GM06990 (cell line): ENCODE measurements around the gene ATG7.
A peak's percentile ranks its signal among the peaks of the same experiment; 100 is the strongest.

Experiments
- DNase-seq: peaks from one replicate; pipeline ENCODE4 v3.0.0-alpha.2; 2011; ENCODE audit not compliant: insufficient read length; ENCODE audit errors: extremely low read depth
- H3K27me3 ChIP-seq: replicated peaks from 2 replicates; pipeline ENCODE4 v1.6.0; 2011; ENCODE audit warnings: low read length; ENCODE audit not compliant: control insufficient read depth, insufficient read depth
- H3K36me3 ChIP-seq: 2 replicates; pipeline ENCODE4 v1.5.1; 2011; ENCODE audit warnings: low read length; ENCODE audit not compliant: control insufficient read depth, insufficient read depth
- H3K4me3 ChIP-seq: replicated peaks from 2 replicates; pipeline ENCODE4 v1.5.1; 2011; ENCODE audit warnings: low read depth, mild to moderate bottlenecking, control low read depth, low read length
- CTCF ChIP-seq: IDR thresholded peaks from 2 replicates; pipeline ENCODE4 v1.5.1; 2011; ENCODE audit warnings: low read length, control low read depth, mild to moderate bottlenecking, inconsistent platforms; ENCODE audit not compliant: insufficient read depth, poor library complexity, severe bottlenecking

The ATG7 gene

GRCh38 chr3:11271986-11272904 lies at the start of gene ATG7:
ATG7 (plus strand) TSS chr3:11272397; CDS start chr3:11298696, 26,299 bp downstream.
- TF ChIP-seq CTCF: no peak
- Histone ChIP-seq H3K27me3 (no peaks in the 10 kb centered on the region), H3K36me3 (peaks cover 2% of the 10 kb centered on the region), H3K4me3 (peak within 1 kb of the TSS; percentile 87)
- DNase-seq: peak; percentile 95

- no peaks in the 10 kb centered on the region for H3K36me3 ChIP-seq
- H3K4me3 ChIP-seq: no peak overlapping the region
- H3K27me3 ChIP-seq: no peaks in the 10 kb centered on the region
- no peak for TF ChIP-seq CTCF
- no peak for DNase-seq
Measured at GRCh38 chr3:11224010-11224409, 48.2 kb upstream of the ATG7 start.

GRCh38 chr3:11224870-11225229 lies 47.3 kb upstream of the ATG7 start:
- Histone ChIP-seq H3K36me3 (no peaks in the 10 kb centered on the region), H3K27me3 (no peaks in the 10 kb centered on the region), H3K4me3 (no peak overlapping the region)
- TF ChIP-seq CTCF: no peak
- DNase-seq: no peak

GRCh38 chr3:11226042-11226370 lies 46.2 kb upstream of the ATG7 start:
- DNase-seq: no peak
- H3K36me3 ChIP-seq: no peaks in the 10 kb centered on the region
- no peak overlapping the region for H3K4me3 ChIP-seq
- no peaks in the 10 kb centered on the region for H3K27me3 ChIP-seq
- TF ChIP-seq CTCF: no peak

GRCh38 chr3:11228041-11228440 lies 44.2 kb upstream of the ATG7 start:
- H3K36me3 ChIP-seq: no peaks in the 10 kb centered on the region

More at GRCh38 chr3:11228041-11228440, 44.2 kb upstream of the ATG7 start:
- TF ChIP-seq CTCF: no peak
- no peak overlapping the region for H3K4me3 ChIP-seq
- no peaks in the 10 kb centered on the region for H3K27me3 ChIP-seq
- DNase-seq: no peak
